K562 (cell line): ENCODE measurements around the gene FGD1. TPM values are rescaled to one million over a fixed set of nuclear protein-coding genes. Genes with fewer than 3 reads are reported as not detected.

Experiments used
- ARNT ChIP-seq, 2 experiments: fragments of 450-650 bp; IDR thresholded peaks; 2 replicates each; pipeline ENCODE4 v1.6.1; 2016; ENCODE audit warnings: mild to moderate bottlenecking in 1 of 2
- DACH1 ChIP-seq: fragments of 450-650 bp; IDR thresholded peaks from 2 replicates; pipeline ENCODE4 v1.6.1; 2018; ENCODE audit not compliant: partially characterized antibody
- KLF13 ChIP-seq: fragments of 450-650 bp; IDR thresholded peaks from 2 replicates; pipeline ENCODE4 v1.6.1; 2016; ENCODE audit warnings: missing genetic modification characterization, low read depth, mild to moderate bottlenecking, missing compliant biosample characterization, moderate library complexity, borderline replicate concordance
- PHF20 ChIP-seq: fragments of 450-650 bp; IDR thresholded peaks from 2 replicates; pipeline ENCODE4 v1.6.1; 2018; ENCODE audit not compliant: partially characterized antibody
- REST ChIP-seq, 2 experiments: fragments of 450-650 bp; formaldehyde crosslinking in 1 of 2; IDR thresholded peaks; 2 replicates each; pipeline versions ENCODE4 v1.4.0 to v1.6.1; 2014 to 2020; ENCODE audit warnings: mild to moderate bottlenecking in 2 of 2, borderline replicate concordance in 1 of 2, low read depth in 1 of 2
- TOE1 ChIP-seq, 2 experiments: fragments of 450-650 bp in 1 of 2; sonication (generic) in 1 of 2; formaldehyde crosslinking in 1 of 2; IDR thresholded peaks; 2 replicates each; pipeline versions ENCODE4 v1.7.1 to v1.8.0; 2016 to 2022; ENCODE audit warnings: borderline replicate concordance in 2 of 2, mild to moderate bottlenecking in 2 of 2, antibody characterized with exemption in 1 of 2, inconsistent platforms in 1 of 2, low read depth in 1 of 2, missing genetic modification reagents in 1 of 2, moderate library complexity in 1 of 2
- ZNF449 ChIP-seq: fragments of 250-450 bp; sonication (Bioruptor Pico); IDR thresholded peaks from 2 replicates; pipeline ENCODE4 v1.8.0; 2022; ENCODE audit warnings: moderate library complexity, mild to moderate bottlenecking, inconsistent platforms
- polyA plus RNA-seq, 8 experiments: library from polyadenylated mRNA; depleted of rRNA in 4 of 8; stranded (reverse) in 5 of 8; unstranded in 3 of 8; fragments of >200 nt; fragmentation: Nextera tagmentation in 2 of 8; fragmentation: Illumina TruSeq in 1 of 8; extraction: Ambion mirVana in 2 of 8; extraction: Trizol in 1 of 8; gene quantifications; 2 replicates each; pipeline versions ENCODE4 v1.2.1 to v1.2.3, GENCODE V29; 2011 to 2014; ENCODE audit warnings: inconsistent platforms in 1 of 8, missing spikeins in 1 of 8
- total RNA-seq, 7 experiments: library from RNA; depleted of rRNA in 6 of 7; stranded (reverse); fragments of >200 nt in 6 of 7; fragmentation: Illumina TruSeq in 2 of 7; extraction: Trizol in 2 of 7; gene quantifications; 2 replicates each; pipeline versions ENCODE4 v1.2.1 to v1.2.3, GENCODE V29; 2011 to 2021; ENCODE audit warnings: low replicate concordance in 1 of 7
- TF ChIP-seq, protein P1 (sequence below): sonication (generic); formaldehyde crosslinking; IDR thresholded peaks from 2 replicates; pipeline ENCODE4 v1.4.0; 2020; ENCODE audit warnings: mild to moderate bottlenecking, missing genetic modification reagents
- TF ChIP-seq, protein P2 (sequence below): fragments of 250-450 bp; sonication (Bioruptor Pico); IDR thresholded peaks from 2 replicates; pipeline ENCODE4 v1.8.0; 2022; ENCODE audit warnings: inconsistent platforms, mild to moderate bottlenecking, moderate library complexity, borderline replicate concordance
- TF ChIP-seq, protein P3 (sequence below): sonication (generic); formaldehyde crosslinking; IDR thresholded peaks from 2 replicates; pipeline ENCODE4 v1.8.0; 2022; ENCODE audit warnings: mild to moderate bottlenecking, low read depth, missing genetic modification reagents

The FGD1 gene
- total and polyA plus RNA-seq, 9 of the 15 experiments (the other 6 are each of a cell fraction or from before 2014, with no cell fraction given) = 0.01 to 0.09 (median 0.04) TPM; not detected in 2

DNA sequence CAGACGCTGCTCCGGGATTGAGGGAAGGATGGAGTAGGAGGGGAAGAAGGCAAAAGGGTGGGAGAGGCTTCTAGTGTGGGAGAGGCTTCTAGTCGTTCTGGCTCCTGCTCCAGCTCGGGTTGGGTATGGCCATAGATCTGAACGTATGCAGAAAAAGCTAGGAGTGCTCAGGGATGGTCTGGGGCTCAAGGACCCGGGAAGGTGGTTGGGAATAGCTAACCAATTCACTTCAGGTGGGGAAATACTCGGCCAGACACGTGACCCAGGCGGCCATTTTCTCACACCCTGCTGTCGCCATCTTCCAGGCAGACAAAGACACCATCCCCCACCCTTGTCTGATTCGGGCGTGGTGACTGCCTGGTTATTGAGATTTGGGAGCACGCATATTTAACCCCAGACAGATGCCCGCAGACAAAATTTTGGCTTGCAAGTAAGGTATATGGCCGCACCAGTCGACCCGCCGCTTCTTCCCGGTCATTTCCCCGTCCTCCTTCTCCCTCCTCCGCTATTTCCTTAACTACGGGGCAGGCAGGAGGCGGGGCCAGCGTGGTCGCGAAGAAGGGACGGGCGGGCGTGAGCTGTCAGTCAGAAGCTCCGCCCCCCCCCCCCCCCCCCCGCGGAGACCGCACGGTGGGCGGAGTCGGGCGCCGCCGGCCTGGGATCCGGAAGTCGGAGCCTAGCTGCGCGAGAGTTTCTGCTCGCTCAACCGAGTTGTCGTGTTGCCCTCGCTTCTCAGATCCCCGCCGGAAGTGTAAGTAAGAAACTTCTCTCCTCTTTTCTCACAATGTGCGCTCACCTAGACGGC, 33.7 kb upstream of the FGD1 start, which contains the start of gene GNL3L (continued):
- TF ChIP-seq ARNT (IDR thresholded peaks at IDR 0.05) (peak; percentile 27 to 37; a peak in 1 of 4 replicates), REST (IDR thresholded peaks at IDR 0.05; ENCODE audit: borderline replicate concordance) (peak; percentile 33; the same call in 1 of the 2 replicates), REST (CRISPR knock-in tag; IDR thresholded peaks at IDR 0.05; ENCODE audit: low read depth) (no peak), KLF13 (tag) (no peak), PHF20 (peak; percentile 84), ZNF449 (CRISPR knock-in tag) (no peak), TOE1 (IDR thresholded peaks at IDR 0.05; ENCODE audit: borderline replicate concordance) (peak; percentile 86), TOE1 (CRISPR knock-in tag; IDR thresholded peaks at IDR 0.05; ENCODE audit: borderline replicate concordance, low read depth) (no peak), DACH1 (no peak)
- TF ChIP-seq, protein P1, sequence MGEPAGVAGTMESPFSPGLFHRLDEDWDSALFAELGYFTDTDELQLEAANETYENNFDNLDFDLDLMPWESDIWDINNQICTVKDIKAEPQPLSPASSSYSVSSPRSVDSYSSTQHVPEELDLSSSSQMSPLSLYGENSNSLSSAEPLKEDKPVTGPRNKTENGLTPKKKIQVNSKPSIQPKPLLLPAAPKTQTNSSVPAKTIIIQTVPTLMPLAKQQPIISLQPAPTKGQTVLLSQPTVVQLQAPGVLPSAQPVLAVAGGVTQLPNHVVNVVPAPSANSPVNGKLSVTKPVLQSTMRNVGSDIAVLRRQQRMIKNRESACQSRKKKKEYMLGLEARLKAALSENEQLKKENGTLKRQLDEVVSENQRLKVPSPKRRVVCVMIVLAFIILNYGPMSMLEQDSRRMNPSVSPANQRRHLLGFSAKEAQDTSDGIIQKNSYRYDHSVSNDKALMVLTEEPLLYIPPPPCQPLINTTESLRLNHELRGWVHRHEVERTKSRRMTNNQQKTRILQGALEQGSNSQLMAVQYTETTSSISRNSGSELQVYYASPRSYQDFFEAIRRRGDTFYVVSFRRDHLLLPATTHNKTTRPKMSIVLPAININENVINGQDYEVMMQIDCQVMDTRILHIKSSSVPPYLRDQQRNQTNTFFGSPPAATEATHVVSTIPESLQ = no peak
- TF ChIP-seq, protein P2, sequence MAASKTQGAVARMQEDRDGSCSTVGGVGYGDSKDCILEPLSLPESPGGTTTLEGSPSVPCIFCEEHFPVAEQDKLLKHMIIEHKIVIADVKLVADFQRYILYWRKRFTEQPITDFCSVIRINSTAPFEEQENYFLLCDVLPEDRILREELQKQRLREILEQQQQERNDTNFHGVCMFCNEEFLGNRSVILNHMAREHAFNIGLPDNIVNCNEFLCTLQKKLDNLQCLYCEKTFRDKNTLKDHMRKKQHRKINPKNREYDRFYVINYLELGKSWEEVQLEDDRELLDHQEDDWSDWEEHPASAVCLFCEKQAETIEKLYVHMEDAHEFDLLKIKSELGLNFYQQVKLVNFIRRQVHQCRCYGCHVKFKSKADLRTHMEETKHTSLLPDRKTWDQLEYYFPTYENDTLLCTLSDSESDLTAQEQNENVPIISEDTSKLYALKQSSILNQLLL = no peak
- TF ChIP-seq, protein P3, sequence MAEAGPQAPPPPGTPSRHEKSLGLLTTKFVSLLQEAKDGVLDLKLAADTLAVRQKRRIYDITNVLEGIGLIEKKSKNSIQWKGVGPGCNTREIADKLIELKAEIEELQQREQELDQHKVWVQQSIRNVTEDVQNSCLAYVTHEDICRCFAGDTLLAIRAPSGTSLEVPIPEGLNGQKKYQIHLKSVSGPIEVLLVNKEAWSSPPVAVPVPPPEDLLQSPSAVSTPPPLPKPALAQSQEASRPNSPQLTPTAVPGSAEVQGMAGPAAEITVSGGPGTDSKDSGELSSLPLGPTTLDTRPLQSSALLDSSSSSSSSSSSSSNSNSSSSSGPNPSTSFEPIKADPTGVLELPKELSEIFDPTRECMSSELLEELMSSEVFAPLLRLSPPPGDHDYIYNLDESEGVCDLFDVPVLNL (CRISPR knock-in tag) = no peak
